Thyroid gland (tissue), 4 donors: ENCODE data around the gene EEF1AKMT4. TPM values are rescaled to one million over a fixed set of nuclear protein-coding genes. Genes with fewer than 3 reads are reported as not detected.

ENCODE experiments used
- DNase-seq, 2 donors: peaks; one replicate each; pipeline ENCODE4 v3.0.0-alpha.2; 2019
- H3K27ac ChIP-seq, 3 donors: fragments of 200-600 bp; sonication (generic); 1 replicate in 2 of 3; 2 replicates in 1 of 3; pipeline ENCODE4 v1.5.1; 2016 to 2019; ENCODE audit warnings: mild to moderate bottlenecking in 1 of 3, moderate library complexity in 1 of 3
- H3K27me3 ChIP-seq: fragments of 200-600 bp; sonication (generic); one replicate; pipeline ENCODE4 v1.5.1; 2019
- H3K36me3 ChIP-seq, 2 donors: fragments of 200-600 bp; sonication (generic); one replicate each; pipeline ENCODE4 v1.5.1; 2016 to 2019
- H3K4me1 ChIP-seq, 2 donors: fragments of 200-600 bp; sonication (generic); one replicate each; pipeline ENCODE4 v1.5.1; 2017 to 2019
- H3K4me3 ChIP-seq, 3 donors: fragments of 200-600 bp; sonication (generic); replicated peaks in 1 of 3; 1 replicate in 2 of 3; 2 replicates in 1 of 3; pipeline ENCODE4 v1.5.1; 2016; ENCODE audit warnings: mild to moderate bottlenecking in 1 of 3
- H3K9me3 ChIP-seq: fragments of 200-600 bp; sonication (generic); one replicate; pipeline ENCODE4 v1.5.1; 2017
- POLR2A ChIP-seq, 2 donors: fragments of 450-650 bp; IDR thresholded peaks; one replicate each; pipeline ENCODE4 v1.6.1; 2017; ENCODE audit warnings: antibody characterized with exemption in 2 of 2, mild to moderate bottlenecking in 2 of 2, moderate library complexity in 1 of 2
- WGBS, 2 donors: methylation state at CpG; one replicate each; pipeline ENCODE4 v1.1.5; 2017; 5-methylcytosine and 5-hydroxymethylcytosine counted together
- intact Hi-C: fragments of 100-400 bp; cut with DNase I; formaldehyde crosslinking; loops from one replicate; pipeline ENCODE4 v1.15.1; 2023
- total RNA-seq, 4 donors: library from RNA; depleted of rRNA; stranded (reverse); fragments of >200 nt; gene quantifications; one replicate each; pipeline ENCODE4 v1.2.3, GENCODE V29; 2016
- TF ChIP-seq, protein P1 (sequence below), 6 experiments: fragments of 200-600 bp in 3 of 6; fragments of 450-650 bp in 3 of 6; sonication (generic) in 3 of 6; IDR thresholded peaks; one replicate each; pipeline ENCODE4 v1.5.1; 2016 to 2019; ENCODE audit warnings: antibody characterized with exemption in 6 of 6, mild to moderate bottlenecking in 2 of 6, inconsistent platforms in 1 of 6, moderate library complexity in 1 of 6

Gene EEF1AKMT4
- total RNA-seq, 4 donors from 2014 or later, result 9.4 to 17.1 (median 13.5) TPM

DNA sequence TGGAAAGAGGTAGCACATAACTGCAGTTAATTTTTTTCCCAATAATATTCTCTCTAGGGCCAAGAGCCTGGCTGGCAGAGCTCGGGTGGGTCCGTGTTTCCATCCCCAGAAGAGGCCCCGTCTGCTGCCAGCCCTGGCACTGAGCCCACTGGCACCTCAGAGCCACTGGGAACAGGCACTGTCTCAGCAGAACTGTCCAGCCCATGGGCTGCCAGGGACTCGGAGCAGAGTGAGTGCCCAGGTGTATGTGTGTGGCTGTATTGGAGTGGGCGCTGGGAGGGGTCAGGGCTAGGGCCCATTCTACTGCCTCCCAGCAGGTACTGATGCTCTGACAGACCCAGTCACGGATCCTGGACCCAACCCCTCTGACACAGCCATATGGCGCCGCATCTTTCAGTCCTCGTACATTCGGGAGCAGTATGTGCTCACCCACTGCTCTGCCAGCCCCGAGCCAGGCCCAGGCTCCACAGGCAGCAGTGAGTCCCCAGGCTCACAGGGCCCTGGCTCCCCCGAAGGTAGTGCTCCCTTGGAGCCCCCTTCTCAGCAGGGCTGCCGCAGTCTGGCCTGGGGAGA is 11.1 kb upstream of the EEF1AKMT4 start:
- intact Hi-C loops, result loop anchor here (10.0 kb wide), 1 partner anchor 46 kb away; no protein-coding TSS in a partner anchor
- Histone ChIP-seq H3K4me1 (peaks cover 9 to 19% of the 10 kb centered on the region in 2 donors), H3K36me3 (peaks cover 10 to 12% of the 10 kb centered on the region in 2 donors), H3K27me3 (no peaks in the 10 kb centered on the region), H3K27ac (no peak overlapping the region), H3K9me3 (no peaks in the 10 kb centered on the region), H3K4me3 (no peak overlapping the region)
- TF ChIP-seq, protein P1, sequence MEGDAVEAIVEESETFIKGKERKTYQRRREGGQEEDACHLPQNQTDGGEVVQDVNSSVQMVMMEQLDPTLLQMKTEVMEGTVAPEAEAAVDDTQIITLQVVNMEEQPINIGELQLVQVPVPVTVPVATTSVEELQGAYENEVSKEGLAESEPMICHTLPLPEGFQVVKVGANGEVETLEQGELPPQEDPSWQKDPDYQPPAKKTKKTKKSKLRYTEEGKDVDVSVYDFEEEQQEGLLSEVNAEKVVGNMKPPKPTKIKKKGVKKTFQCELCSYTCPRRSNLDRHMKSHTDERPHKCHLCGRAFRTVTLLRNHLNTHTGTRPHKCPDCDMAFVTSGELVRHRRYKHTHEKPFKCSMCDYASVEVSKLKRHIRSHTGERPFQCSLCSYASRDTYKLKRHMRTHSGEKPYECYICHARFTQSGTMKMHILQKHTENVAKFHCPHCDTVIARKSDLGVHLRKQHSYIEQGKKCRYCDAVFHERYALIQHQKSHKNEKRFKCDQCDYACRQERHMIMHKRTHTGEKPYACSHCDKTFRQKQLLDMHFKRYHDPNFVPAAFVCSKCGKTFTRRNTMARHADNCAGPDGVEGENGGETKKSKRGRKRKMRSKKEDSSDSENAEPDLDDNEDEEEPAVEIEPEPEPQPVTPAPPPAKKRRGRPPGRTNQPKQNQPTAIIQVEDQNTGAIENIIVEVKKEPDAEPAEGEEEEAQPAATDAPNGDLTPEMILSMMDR (IDR thresholded peaks at IDR 0.05), result no peak
- TF ChIP-seq POLR2A (IDR thresholded peaks at IDR 0.05), result no peak
- 69 to 72% methylated on average over 13 of the region's 13 CpGs for WGBS, 2 donors
- DNase-seq, result no peak

- intact Hi-C loops, result loop anchor here (10.0 kb wide), 1 partner anchor 46 kb away; no protein-coding TSS in a partner anchor
- no peak for TF ChIP-seq POLR2A (IDR thresholded peaks at IDR 0.05)
- TF ChIP-seq, protein P1 (IDR thresholded peaks at IDR 0.05), result no peak
- no peak for DNase-seq
- H3K36me3 ChIP-seq, result peaks cover 19 to 21% of the 10 kb centered on the region in 2 donors
- H3K4me1 ChIP-seq, result peaks cover 9 to 16% of the 10 kb centered on the region in 2 donors
- WGBS, 2 donors, result 88 to 91% methylated on average over 1 to 8 of the region's 8 CpGs
- H3K9me3 ChIP-seq, result no peaks in the 10 kb centered on the region
- no peak overlapping the region for H3K4me3 ChIP-seq
- no peak overlapping the region for H3K27ac ChIP-seq
- H3K27me3 ChIP-seq, result no peaks in the 10 kb centered on the region
Measured at GRCh38 chr3:184239221-184239620, 10.3 kb upstream of the EEF1AKMT4 start.

DNA sequence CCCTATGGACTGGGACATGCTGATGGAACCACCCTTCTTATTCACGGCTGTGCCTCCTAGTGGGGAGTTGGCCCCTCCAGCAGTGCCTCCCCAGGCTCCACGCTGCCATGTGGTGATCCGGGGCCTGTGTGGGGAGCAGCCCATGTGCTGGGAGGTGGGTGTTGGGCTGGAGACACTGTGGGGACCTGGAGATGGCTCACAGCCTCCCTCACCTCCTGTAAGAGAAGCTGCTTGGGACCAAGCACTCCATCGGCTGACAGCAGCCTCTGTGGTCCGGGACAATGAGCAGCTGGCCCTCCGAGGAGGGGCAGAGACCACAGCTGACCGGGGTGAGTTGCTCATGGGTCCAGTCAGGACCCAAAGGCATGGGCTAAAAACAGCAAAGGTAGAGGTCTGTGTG is 9.8 kb upstream of the EEF1AKMT4 start:
- no peak overlapping the region for H3K27ac ChIP-seq

DNA sequence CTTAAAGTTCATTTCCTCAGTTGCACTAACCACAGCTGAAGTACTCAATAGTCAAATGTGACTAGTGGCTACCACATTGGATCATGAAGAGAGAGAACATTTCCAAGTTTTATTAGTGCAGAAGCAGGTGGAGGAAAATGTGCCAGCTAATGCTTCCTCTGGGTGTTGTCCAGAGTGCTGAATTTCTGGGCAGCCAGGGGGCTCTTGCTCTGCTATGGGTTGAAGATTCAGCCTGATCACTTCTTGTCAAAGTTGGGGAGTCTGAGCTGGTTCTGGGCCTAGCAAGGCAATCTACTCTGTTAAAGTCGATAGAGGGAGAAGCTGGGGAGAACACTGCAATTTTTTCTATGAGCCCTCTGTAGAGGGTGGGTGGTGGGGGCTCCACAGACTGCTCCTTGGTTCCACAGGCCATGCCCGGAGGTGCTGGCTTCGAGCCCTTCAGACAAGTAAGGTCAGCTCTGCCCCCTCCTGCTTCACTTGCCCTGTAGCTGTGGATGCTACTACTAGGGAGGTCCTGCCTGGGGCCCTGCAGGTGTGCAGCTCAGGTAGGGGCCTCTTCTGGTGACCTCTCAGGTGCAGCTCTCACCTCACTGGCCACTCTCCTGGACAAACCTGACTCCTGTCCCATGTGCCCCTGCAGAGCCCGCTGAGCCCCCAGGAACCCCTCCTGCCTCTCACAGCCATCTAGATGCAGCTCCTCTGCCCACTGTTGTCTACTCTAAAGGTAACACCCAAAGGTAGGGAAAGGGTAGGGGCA is 8.9 kb upstream of the EEF1AKMT4 start:
- no peak overlapping the region for H3K4me3 ChIP-seq
- no peak for DNase-seq
- H3K36me3 ChIP-seq, result peaks cover 31 to 34% of the 10 kb centered on the region in 2 donors
- peaks cover 9 to 12% of the 10 kb centered on the region in 2 donors for H3K4me1 ChIP-seq
- 65 to 81% methylated on average over 2 to 4 of the region's 4 CpGs for WGBS, 2 donors
- H3K27ac ChIP-seq, result no peak overlapping the region
- no peaks in the 10 kb centered on the region for H3K27me3 ChIP-seq
- TF ChIP-seq, protein P1 (IDR thresholded peaks at IDR 0.05), result no peak
- no peak for TF ChIP-seq POLR2A (IDR thresholded peaks at IDR 0.05)
- H3K9me3 ChIP-seq, result no peaks in the 10 kb centered on the region
- intact Hi-C loops, result loop anchor here (5.0 to 10.0 kb wide), 3 partner anchors 53 to 346 kb away; partner anchors contain the start of gene ABCF3

More for the DNA sequence above, 9.8 kb upstream of the EEF1AKMT4 start:
- H3K27me3 ChIP-seq, result no peaks in the 10 kb centered on the region
- DNase-seq, result no peak
- intact Hi-C loops, result loop anchor here (5.0 to 10.0 kb wide), 4 partner anchors 45 to 345 kb away; partner anchors contain the start of gene ABCF3
- TF ChIP-seq POLR2A (IDR thresholded peaks at IDR 0.05), result no peak
- TF ChIP-seq, protein P1 (IDR thresholded peaks at IDR 0.05), result no peak
- peaks cover 23 to 26% of the 10 kb centered on the region in 2 donors for H3K36me3 ChIP-seq
- 91% methylated on average over 6 to 7 of the region's 7 CpGs for WGBS, 2 donors
- H3K4me3 ChIP-seq, result no peak overlapping the region
- H3K4me1 ChIP-seq, result peaks cover 9 to 12% of the 10 kb centered on the region in 2 donors
- H3K9me3 ChIP-seq, result no peaks in the 10 kb centered on the region

DNA sequence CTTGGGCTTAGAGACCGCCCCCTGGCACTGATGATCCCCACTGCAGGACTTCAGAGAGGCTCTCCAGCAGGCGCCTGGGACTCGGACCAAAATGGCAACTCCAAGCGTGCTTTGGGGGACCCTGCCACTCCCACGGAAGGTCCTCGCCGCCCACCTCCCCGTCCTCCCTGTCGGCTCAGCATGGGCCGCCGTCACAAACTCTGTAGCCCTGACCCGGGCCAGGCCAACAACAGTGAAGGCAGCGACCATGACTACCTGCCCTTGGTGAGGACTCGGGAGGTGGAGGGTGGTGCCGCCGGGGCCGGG is 8.4 kb upstream of the EEF1AKMT4 start:
- Histone ChIP-seq H3K4me3 (no peak overlapping the region), H3K27me3 (no peaks in the 10 kb centered on the region), H3K27ac (no peak overlapping the region), H3K4me1 (peaks cover 9 to 12% of the 10 kb centered on the region in 2 donors), H3K9me3 (no peaks in the 10 kb centered on the region), H3K36me3 (peaks cover 31 to 35% of the 10 kb centered on the region in 2 donors)
- no peak for DNase-seq
- TF ChIP-seq POLR2A (IDR thresholded peaks at IDR 0.05), result no peak
- WGBS, 2 donors, result 45 to 58% methylated on average over 5 to 16 of the region's 17 CpGs
- intact Hi-C loops, result loop anchor here (5.0 to 10.0 kb wide), 3 partner anchors 54 to 346 kb away; partner anchors contain the start of gene ABCF3
